DOHH2 (cell line): ENCODE data around the gene GRID2.

Source experiments
- EZH2phosphoT487 ChIP-seq: fragments of 200-600 bp; sonication (generic); IDR thresholded peaks from 2 replicates; pipeline ENCODE4 v1.6.1; 2017; ENCODE audit warnings: borderline replicate concordance, mild to moderate bottlenecking, antibody characterized with exemption, low read length, moderate library complexity, mixed read lengths
- TF ChIP-seq, protein P1 (sequence below): fragments of 200-600 bp; sonication (generic); IDR thresholded peaks from one replicate; pipeline ENCODE4 v1.5.1; 2014; ENCODE audit warnings: antibody characterized with exemption, mild to moderate bottlenecking, low read depth, low read length; ENCODE audit not compliant: poor library complexity, severe bottlenecking

DNA sequence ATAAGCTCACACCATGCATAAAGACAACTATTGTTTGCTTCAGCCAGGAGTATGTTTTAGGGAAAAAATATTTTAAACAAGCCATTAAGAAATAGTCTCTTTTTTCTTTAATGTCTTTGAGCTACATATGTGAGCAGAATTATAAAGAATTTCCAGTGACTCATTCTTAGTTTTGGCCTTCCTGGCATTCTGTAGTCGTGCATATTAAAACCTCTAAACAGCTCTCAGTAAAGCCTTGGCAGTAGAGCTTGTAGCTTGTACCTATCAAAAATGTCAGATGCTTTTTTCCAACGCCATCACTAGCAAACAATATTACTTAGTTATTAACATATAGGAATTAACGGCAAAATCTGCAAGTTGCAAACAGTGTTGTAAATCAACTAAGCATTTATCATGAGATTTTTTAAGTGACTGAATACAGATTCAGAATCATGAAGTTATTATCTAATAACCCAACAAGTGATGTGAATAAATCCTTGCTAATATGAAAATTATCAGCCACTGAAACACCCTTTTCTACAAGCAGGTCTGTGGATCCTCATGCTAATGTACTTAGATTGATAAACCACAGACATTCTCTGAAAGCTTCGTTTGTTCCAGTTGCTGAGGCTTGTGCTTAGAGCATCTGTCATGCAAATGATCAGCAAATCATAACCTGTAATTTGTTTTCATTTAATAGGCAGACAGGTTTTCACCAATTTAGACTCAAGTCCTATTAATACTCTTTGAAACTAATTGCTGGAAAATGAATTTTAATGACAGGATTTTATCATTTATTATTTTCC lies 1112.8 kb downstream of the GRID2 start:
- TF ChIP-seq, protein P1, sequence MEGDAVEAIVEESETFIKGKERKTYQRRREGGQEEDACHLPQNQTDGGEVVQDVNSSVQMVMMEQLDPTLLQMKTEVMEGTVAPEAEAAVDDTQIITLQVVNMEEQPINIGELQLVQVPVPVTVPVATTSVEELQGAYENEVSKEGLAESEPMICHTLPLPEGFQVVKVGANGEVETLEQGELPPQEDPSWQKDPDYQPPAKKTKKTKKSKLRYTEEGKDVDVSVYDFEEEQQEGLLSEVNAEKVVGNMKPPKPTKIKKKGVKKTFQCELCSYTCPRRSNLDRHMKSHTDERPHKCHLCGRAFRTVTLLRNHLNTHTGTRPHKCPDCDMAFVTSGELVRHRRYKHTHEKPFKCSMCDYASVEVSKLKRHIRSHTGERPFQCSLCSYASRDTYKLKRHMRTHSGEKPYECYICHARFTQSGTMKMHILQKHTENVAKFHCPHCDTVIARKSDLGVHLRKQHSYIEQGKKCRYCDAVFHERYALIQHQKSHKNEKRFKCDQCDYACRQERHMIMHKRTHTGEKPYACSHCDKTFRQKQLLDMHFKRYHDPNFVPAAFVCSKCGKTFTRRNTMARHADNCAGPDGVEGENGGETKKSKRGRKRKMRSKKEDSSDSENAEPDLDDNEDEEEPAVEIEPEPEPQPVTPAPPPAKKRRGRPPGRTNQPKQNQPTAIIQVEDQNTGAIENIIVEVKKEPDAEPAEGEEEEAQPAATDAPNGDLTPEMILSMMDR: no peak
- no peak for TF ChIP-seq EZH2phosphoT487
